Liver (tissue), 9 donors: ENCODE data around the gene YOD1. TPM values are rescaled to one million over a fixed set of nuclear protein-coding genes. Genes with fewer than 3 reads are reported as not detected.

Experiments used
- DNase-seq: peaks from one replicate; pipeline ENCODE4 v3.0.0-alpha.2; 2017; ENCODE audit warnings: low spot score
- H3K27ac ChIP-seq, 2 donors: one replicate each; pipeline ENCODE4 v1.7.0; 2013; ENCODE audit warnings: inconsistent platforms in 2 of 2, low read length in 2 of 2, control low read depth in 1 of 2, low read depth in 1 of 2, mild to moderate bottlenecking in 1 of 2
- H3K27me3 ChIP-seq, 4 donors: one replicate each; pipeline versions ENCODE4 v1.6.1 to v1.7.0; 2013; ENCODE audit warnings: low read length in 3 of 4, inconsistent platforms in 1 of 4, mild to moderate bottlenecking in 1 of 4, moderate library complexity in 1 of 4; ENCODE audit not compliant: control insufficient read depth in 4 of 4, insufficient read depth in 4 of 4
- H3K36me3 ChIP-seq, 4 donors: one replicate each; pipeline versions ENCODE4 v1.6.1 to v1.7.0; 2013; ENCODE audit warnings: low read length in 3 of 4, mild to moderate bottlenecking in 3 of 4, low read depth in 1 of 4, moderate library complexity in 1 of 4; ENCODE audit not compliant: control insufficient read depth in 4 of 4, insufficient read depth in 3 of 4
- H3K4me1 ChIP-seq, 4 donors: one replicate each; pipeline versions ENCODE4 v1.6.1 to v1.7.0; 2013; ENCODE audit warnings: low read length in 3 of 4, mild to moderate bottlenecking in 3 of 4, moderate library complexity in 1 of 4; ENCODE audit not compliant: control insufficient read depth in 4 of 4, insufficient read depth in 4 of 4
- H3K4me3 ChIP-seq, 3 donors: one replicate each; pipeline versions ENCODE4 v1.6.1 to v1.7.0; 2013; ENCODE audit warnings: low read length in 3 of 3, control low read depth in 1 of 3, low read depth in 1 of 3, mild to moderate bottlenecking in 1 of 3
- H3K9ac ChIP-seq, 2 donors: one replicate each; pipeline ENCODE4 v1.7.0; 2013; ENCODE audit warnings: low read length in 2 of 2, mild to moderate bottlenecking in 2 of 2, moderate library complexity in 2 of 2, control low read depth in 1 of 2, low read depth in 1 of 2
- H3K9me3 ChIP-seq, 4 donors: one replicate each; pipeline versions ENCODE4 v1.6.1 to v1.7.0; 2013; ENCODE audit warnings: low read length in 3 of 4; ENCODE audit not compliant: control insufficient read depth in 4 of 4
- ATF3 ChIP-seq: IDR thresholded peaks from 2 replicates; pipeline ENCODE4 v1.6.1; 2016; ENCODE audit warnings: antibody characterized with exemption
- EGR1 ChIP-seq, 2 donors: IDR thresholded peaks; 2 replicates each; pipeline ENCODE4 v1.6.1; 2016 to 2018; ENCODE audit warnings: antibody characterized with exemption in 2 of 2, low read depth in 2 of 2
- FOXA2 ChIP-seq: IDR thresholded peaks from 2 replicates; pipeline ENCODE4 v1.6.1; 2016; ENCODE audit warnings: antibody characterized with exemption
- GABPA ChIP-seq, 2 donors: IDR thresholded peaks in 1 of 2; conservative IDR thresholded peaks in 1 of 2; 2 replicates each; pipeline ENCODE4 v1.6.1; 2016; ENCODE audit warnings: antibody characterized with exemption in 2 of 2, mild to moderate bottlenecking in 1 of 2, moderate library complexity in 1 of 2
- HNF4A ChIP-seq, 2 donors: conservative IDR thresholded peaks; 2 replicates each; pipeline ENCODE4 v1.6.1; 2016; ENCODE audit warnings: antibody characterized with exemption in 2 of 2, mild to moderate bottlenecking in 2 of 2
- JUND ChIP-seq, 2 donors: IDR thresholded peaks; 2 replicates each; pipeline ENCODE4 v1.6.1; 2016; ENCODE audit warnings: antibody characterized with exemption in 2 of 2
- MAX ChIP-seq: IDR thresholded peaks from 2 replicates; pipeline ENCODE4 v1.6.1; 2016; ENCODE audit warnings: antibody characterized with exemption
- NR2F2 ChIP-seq: IDR thresholded peaks from 2 replicates; pipeline ENCODE4 v1.6.1; 2016; ENCODE audit warnings: antibody characterized with exemption
- RAD21 ChIP-seq, 2 donors: IDR thresholded peaks; 2 replicates each; pipeline ENCODE4 v1.6.1; 2016; ENCODE audit warnings: antibody characterized with exemption in 2 of 2, mild to moderate bottlenecking in 2 of 2
- RXRA ChIP-seq, 2 donors: IDR thresholded peaks; 2 replicates each; pipeline ENCODE4 v1.6.1; 2017 to 2018; ENCODE audit warnings: antibody characterized with exemption in 2 of 2, mild to moderate bottlenecking in 1 of 2
- SP1 ChIP-seq: IDR thresholded peaks from 2 replicates; pipeline ENCODE4 v1.6.1; 2018; ENCODE audit warnings: antibody characterized with exemption, mild to moderate bottlenecking
- TAF1 ChIP-seq: conservative IDR thresholded peaks from 2 replicates; pipeline ENCODE4 v1.6.1; 2016; ENCODE audit warnings: antibody characterized with exemption, mild to moderate bottlenecking
- YY1 ChIP-seq: IDR thresholded peaks from 2 replicates; pipeline ENCODE4 v1.6.1; 2016; ENCODE audit warnings: antibody characterized with exemption, mild to moderate bottlenecking
- ZBTB33 ChIP-seq: IDR thresholded peaks from 2 replicates; pipeline ENCODE4 v1.6.1; 2016; ENCODE audit warnings: antibody characterized with exemption
- WGBS: extraction: QIAGEN DNeasy Blood & Tissue Kit; methylation state at CpG from one replicate; pipeline ENCODE4 v1.1.7; 2013; 5-methylcytosine and 5-hydroxymethylcytosine counted together
- polyA plus RNA-seq, 2 donors: library from polyadenylated mRNA; stranded (reverse) in 1 of 2; unstranded in 1 of 2; fragments of 200-250 nt in 1 of 2; fragments of >200 nt in 1 of 2; fragmentation: Nextera tagmentation in 1 of 2; extraction: Ambion mirVana in 1 of 2; gene quantifications; one replicate each; pipeline versions ENCODE4 v1.2.1 to v1.2.3, GENCODE V29; 2013 to 2015
- total RNA-seq, 2 donors: library from RNA; depleted of rRNA; stranded (reverse); fragments of >200 nt; gene quantifications; one replicate each; pipeline ENCODE4 v1.2.3, GENCODE V29; 2014
- donor health status: healthy.
- donor health status: healthy.
- donor health status: healthy.
- donor health status: healthy.
- donor health status: healthy.

YOD1 gene
- total and polyA plus RNA-seq, 4 donors, result 1.3 to 79.4 (median 4.7) TPM

DNA sequence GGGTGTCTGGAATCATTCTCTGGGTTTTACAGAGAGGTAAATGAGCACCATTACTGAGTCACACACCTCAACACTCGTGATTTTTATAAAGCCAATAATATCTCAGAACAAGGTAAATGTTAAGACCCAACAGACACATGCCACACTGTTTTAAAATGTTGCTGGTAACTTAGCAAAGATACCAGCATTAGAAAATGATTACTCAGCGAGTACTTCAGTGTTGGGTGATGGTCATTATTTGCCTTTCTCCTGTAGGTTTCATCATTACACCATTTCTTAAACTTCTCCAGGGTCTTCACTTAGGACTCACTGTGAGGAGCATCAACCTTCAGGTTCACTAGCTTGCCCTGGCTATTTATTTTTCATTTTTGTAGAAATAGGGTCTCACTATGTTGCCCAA, 30.8 kb upstream of the YOD1 start:
- Histone ChIP-seq H3K36me3 (no peaks in the 10 kb centered on the region), H3K4me3 (no peak overlapping the region), H3K9me3 (no peaks in the 10 kb centered on the region), H3K9ac (no peak overlapping the region), H3K4me1 (peaks cover 3 to 25% (median 14%) of the 10 kb centered on the region in 4 donors), H3K27ac (peak overlapping the region in 1 of 2 donors; percentile 6), H3K27me3 (no peaks in the 10 kb centered on the region)
- TF ChIP-seq FOXA2 (no peak), GABPA (IDR thresholded peaks at IDR 0.05 in 1 of 2, conservative IDR thresholded peaks at IDR 0.05 in 1 of 2) (no peak), ZBTB33 (no peak), HNF4A (conservative IDR thresholded peaks at IDR 0.05) (no peak)
- no peak for DNase-seq
- 82% methylated on average over 2 of the region's 2 CpGs for WGBS

DNA sequence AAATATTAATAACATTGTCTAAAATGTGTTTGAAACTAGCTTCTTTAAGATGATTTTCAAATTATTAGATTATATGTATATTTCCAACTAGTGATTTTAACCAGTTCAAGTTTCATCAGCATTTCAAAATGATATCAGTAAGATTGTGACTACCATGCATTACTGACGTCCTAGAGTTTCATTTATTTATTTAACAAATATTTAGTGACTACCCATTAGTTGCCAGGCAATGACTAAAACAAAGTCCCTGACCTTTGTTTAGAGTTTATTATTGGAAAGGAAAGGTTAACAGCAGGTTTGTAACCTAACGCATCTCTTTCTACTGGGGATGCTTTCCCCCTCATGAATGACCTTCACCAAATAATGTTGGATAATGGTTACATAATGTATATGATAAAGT, 30.1 kb upstream of the YOD1 start:
- DNase-seq, result no peak
- peak; percentile 89 to 93 for TF ChIP-seq RXRA (IDR thresholded peaks at IDR 0.05)
- TF ChIP-seq FOXA2, result peak; percentile 16
- peak in 1 of 2 donors; percentile 49 for TF ChIP-seq EGR1 (IDR thresholded peaks at IDR 0.05; ENCODE audit: low read depth in 2 of 2)
- TF ChIP-seq RAD21 (IDR thresholded peaks at IDR 0.05), result peak in 1 of 2 donors; percentile 13
- peak in 1 of 2 donors; percentile 55 for TF ChIP-seq JUND (IDR thresholded peaks at IDR 0.05)
- TF ChIP-seq HNF4A (conservative IDR thresholded peaks at IDR 0.05), result peak; percentile 32 to 72
- TF ChIP-seq ATF3, result no peak
- peak; percentile 35 for TF ChIP-seq MAX
- TF ChIP-seq ZBTB33, result peak; percentile 55
- TF ChIP-seq NR2F2, result no peak
- TF ChIP-seq TAF1, result no peak
- no peak for TF ChIP-seq GABPA (IDR thresholded peaks at IDR 0.05 in 1 of 2, conservative IDR thresholded peaks at IDR 0.05 in 1 of 2)
- TF ChIP-seq YY1, result peak; percentile 66
- peak; percentile 32 for TF ChIP-seq SP1
- Histone ChIP-seq H3K27ac (peak overlapping the region in 1 of 2 donors; percentile 6), H3K9ac (no peak overlapping the region), H3K9me3 (no peaks in the 10 kb centered on the region), H3K4me1 (peaks cover 3 to 24% (median 13%) of the 10 kb centered on the region in 4 donors), H3K4me3 (no peak overlapping the region), H3K27me3 (no peaks in the 10 kb centered on the region), H3K36me3 (no peaks in the 10 kb centered on the region)
- WGBS, result 28% methylated on average over 2 of the region's 2 CpGs
